TTC549 (cell line): ENCODE data around the gene TP53I3.
"Not testable (repeated sequence)": the region's sequence is repeated elsewhere in the genome, so short reads cannot be mapped to it uniquely, and the experiment has no call there.

Experiments
- FAIRE-seq: peaks from 2 replicates; lab custom pipeline; 2012; peaks lifted over from hg19 to GRCh38; lab: Jason Lieb, UNC

The TP53I3 gene

GRCh38 chr2:24084386-24085199 is at the start of gene TP53I3:
Gene TP53I3 (minus strand): TSS chr2:24084834. CDS start chr2:24084326, 508 bp downstream.
- FAIRE-seq: peak; percentile 15

- FAIRE-seq: no peak
These were observed 47.9 kb upstream of the TP53I3 start for GRCh38 chr2:24132543-24132942.

- FAIRE-seq: no peak
These were observed 41.3 kb upstream of the TP53I3 start for GRCh38 chr2:24125956-24126355.

GRCh38 chr2:24123922-24124580 is 39.4 kb upstream of the TP53I3 start:
- FAIRE-seq: no peak

GRCh38 chr2:24123195-24123921 is 38.7 kb upstream of the TP53I3 start, which contains the start of the genes FAM228B and PFN4:
Gene FAM228B (plus strand): TSS chr2:24123469. CDS start chr2:24124362, 893 bp downstream.
Gene PFN4 (minus strand): TSS chr2:24123334. CDS start chr2:24122535, 799 bp downstream.
- FAIRE-seq: no peak

GRCh38 chr2:24122366-24123194 is 37.9 kb upstream of the TP53I3 start:
- FAIRE-seq: no peak

- FAIRE-seq: no peak
These were observed 36.8 kb upstream of the TP53I3 start for GRCh38 chr2:24121469-24121868.

- no peak for FAIRE-seq
These were observed 36.4 kb upstream of the TP53I3 start for GRCh38 chr2:24121066-24121465.

GRCh38 chr2:24117902-24118301 is 33.3 kb upstream of the TP53I3 start:
- FAIRE-seq: no peak

- no peak for FAIRE-seq
These were observed 30.4 kb upstream of the TP53I3 start for GRCh38 chr2:24115057-24115456.

- no peak for FAIRE-seq
These were observed 26.8 kb upstream of the TP53I3 start for GRCh38 chr2:24111407-24111901.

- FAIRE-seq: no peak
These were observed 26.1 kb upstream of the TP53I3 start for GRCh38 chr2:24110660-24111303.

- FAIRE-seq: not testable (repeated sequence)
These were observed 24.8 kb upstream of the TP53I3 start for GRCh38 chr2:24109431-24109830.

- FAIRE-seq: peak; percentile 19
These were observed 22.7 kb upstream of the TP53I3 start for GRCh38 chr2:24107336-24107735.

GRCh38 chr2:24106786-24107185 is 22.2 kb upstream of the TP53I3 start:
- no peak for FAIRE-seq

- FAIRE-seq: no peak
These were observed 21.2 kb upstream of the TP53I3 start for GRCh38 chr2:24105816-24106215.

GRCh38 chr2:24104906-24105305 is 20.3 kb upstream of the TP53I3 start:
- no peak for FAIRE-seq

GRCh38 chr2:24104110-24104650 is 19.5 kb upstream of the TP53I3 start:
- FAIRE-seq: no peak

- FAIRE-seq: no peak
These were observed 18.0 kb upstream of the TP53I3 start for GRCh38 chr2:24102677-24103076.

- FAIRE-seq: no peak
These were observed 17.4 kb upstream of the TP53I3 start for GRCh38 chr2:24101992-24102391.

- not testable (repeated sequence) for FAIRE-seq
These were observed 16.1 kb upstream of the TP53I3 start for GRCh38 chr2:24100732-24101131.
